ENCODE results near the gene SMAD7.

GRCh38 chr18:48959921-48960920, 9.5 kb upstream of the SMAD7 start:
- TF ChIP-seq GATA2 (IDR thresholded peaks at IDR 0.05; ENCODE audit: low read depth, low read length) (no peak), GATA3 (IDR thresholded peaks at IDR 0.05; ENCODE audit: low read depth, low read length) (no peak)
